ENCODE measurements around the gene C1QTNF12. TPM values are rescaled to one million over a fixed set of nuclear protein-coding genes. Genes with fewer than 3 reads are reported as not detected.

The C1QTNF12 gene
- total and polyA plus RNA-seq, 2 of the 8 experiments (the other 6 are each of a cell fraction or from before 2014, with no cell fraction given): 2.1 to 3.7 TPM

- TF ChIP-seq TAF7 (optimal IDR thresholded peaks at IDR 0.05; ENCODE audit: borderline replicate concordance, low read depth, low read length) (no peak), CHD1 (IDR thresholded peaks at IDR 0.05; ENCODE audit: low read depth, low read length) (no peak), CTBP2 (IDR thresholded peaks at IDR 0.05; ENCODE audit: borderline replicate concordance, insufficient read depth, insufficient read length, low read length) (no peak), TBP (IDR thresholded peaks at IDR 0.05; ENCODE audit: low read depth, low read length) (no peak), ATF3 (IDR thresholded peaks at IDR 0.05; ENCODE audit: insufficient read depth, low read depth, low read length) (no peak), BRCA1 (IDR thresholded peaks at IDR 0.05; ENCODE audit: low read depth, low read length) (no peak)
These were observed 8.4 kb downstream of the C1QTNF12 start (continued) for GRCh38 chr1:1237874-1238701.
